NCI-H1048 (cell line): ENCODE measurements around the gene TASP1.

Source experiments
- DNase-seq: peaks from one replicate; lab custom pipeline; 2025; lab: John Stamatoyannopoulos, UW

TASP1 gene

DNA sequence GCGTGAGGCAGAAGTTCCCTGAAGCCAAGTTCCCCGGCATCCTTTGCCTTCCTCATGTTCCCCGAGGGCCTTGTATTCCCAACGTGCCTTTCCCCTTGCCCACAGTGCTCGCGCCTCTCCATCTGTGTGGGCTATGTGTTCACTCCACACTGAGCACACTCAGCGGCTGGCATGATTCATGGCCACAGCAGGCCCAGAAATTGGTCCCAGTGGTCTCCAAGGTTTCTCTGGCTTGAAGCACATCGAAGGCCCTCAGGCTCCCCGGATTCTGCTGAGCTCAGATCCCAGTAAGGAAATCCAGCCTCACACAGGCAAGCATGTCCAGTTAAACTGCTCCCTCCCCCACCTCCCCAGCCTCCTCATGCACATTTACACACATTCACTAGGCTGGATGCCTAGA lies 294.1 kb downstream of the TASP1 start:
- DNase-seq, result no peak

DNA sequence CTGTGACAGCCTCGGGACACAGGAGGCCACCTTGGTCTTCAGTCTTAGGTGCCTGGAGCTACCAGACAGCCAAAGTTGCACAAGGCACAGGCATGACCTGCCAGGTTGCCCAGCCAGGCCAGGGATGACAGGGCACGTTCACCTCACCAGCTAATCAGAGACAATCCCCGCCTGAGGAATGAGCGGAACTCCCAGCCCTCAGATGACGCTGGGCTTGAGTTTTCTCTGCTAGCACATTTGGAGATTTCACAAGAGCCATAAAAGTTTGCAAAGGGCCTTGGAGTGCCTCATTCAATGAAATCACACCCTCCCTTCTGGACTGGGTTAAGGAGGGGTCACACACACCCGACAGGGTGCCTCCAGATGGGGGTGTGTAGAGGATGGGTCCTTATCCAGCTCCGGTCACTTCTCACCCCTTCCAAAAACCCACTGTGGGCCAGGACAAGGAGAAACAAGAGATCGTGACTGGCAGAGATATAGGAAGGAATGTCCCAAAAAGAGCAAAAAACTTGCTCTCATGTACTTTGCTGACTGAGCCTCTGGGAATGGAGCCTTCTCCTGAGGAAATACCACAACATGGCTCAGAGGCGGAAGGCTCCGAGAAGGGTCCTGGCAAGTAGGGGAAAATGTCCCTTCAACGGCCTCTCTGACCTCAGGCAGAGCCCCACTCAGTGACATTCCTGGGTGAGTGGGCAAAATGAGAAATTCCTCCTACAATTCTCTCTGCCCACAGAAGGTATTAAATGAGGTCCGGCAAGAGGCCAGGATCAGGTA lies 296.1 kb downstream of the TASP1 start:
- no peak for DNase-seq

DNA sequence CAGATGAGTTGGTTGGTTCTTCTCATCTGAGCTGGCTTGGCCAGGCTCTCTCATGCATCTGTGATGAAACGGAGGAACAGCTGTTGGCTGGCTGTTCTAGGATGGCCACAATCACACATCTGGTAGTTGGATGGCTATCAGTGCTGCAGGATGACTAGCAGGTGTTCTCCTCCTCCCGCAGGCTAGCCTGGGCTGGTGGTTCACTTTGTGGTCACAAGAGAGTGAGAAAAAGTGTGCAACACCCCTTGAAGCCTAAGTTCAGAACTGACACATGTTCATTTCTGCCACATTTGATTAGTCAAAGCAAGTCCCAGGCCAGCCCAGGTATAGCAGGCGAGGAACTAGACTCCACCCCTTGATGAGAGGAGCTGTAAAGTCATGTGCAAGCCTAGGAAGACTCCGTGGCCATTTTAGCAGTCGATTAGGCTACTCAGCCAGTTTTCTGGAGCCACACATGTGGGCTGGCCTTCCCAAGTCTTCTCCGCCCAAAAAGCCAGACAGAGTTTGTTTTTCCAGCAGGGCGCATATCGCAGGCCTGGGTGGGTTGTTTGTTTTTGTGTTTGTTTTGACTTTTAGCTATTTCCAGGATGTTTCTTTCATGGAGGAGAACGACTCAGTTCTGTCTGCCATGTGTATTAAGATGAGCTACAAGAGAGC lies 296.9 kb downstream of the TASP1 start:
- DNase-seq, result no peak

DNA sequence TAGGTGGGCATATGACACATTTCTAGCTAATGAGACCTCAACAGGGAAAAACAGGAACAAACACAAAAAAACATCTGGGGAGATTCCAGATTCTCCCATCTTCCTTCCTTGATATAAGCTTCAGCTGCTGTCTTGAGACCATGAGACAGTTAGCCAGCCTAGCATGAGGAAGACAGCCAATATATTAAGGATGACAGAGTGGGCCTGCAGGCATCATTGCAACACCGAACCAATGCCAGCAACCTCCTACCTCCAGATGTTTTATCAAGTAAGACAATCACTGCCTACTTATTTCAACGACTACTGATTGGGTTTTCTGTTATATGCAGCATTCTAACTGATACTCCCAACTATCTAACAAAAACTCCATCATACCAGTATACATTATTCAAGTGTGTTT lies 298.6 kb downstream of the TASP1 start:
- DNase-seq, result no peak
